ENCODE results near the gene GADD45B.
"Not testable (repeated sequence)": the region's sequence is repeated elsewhere in the genome, so short reads cannot be mapped to it uniquely, and the experiment has no call there.

The GADD45B gene

DNA sequence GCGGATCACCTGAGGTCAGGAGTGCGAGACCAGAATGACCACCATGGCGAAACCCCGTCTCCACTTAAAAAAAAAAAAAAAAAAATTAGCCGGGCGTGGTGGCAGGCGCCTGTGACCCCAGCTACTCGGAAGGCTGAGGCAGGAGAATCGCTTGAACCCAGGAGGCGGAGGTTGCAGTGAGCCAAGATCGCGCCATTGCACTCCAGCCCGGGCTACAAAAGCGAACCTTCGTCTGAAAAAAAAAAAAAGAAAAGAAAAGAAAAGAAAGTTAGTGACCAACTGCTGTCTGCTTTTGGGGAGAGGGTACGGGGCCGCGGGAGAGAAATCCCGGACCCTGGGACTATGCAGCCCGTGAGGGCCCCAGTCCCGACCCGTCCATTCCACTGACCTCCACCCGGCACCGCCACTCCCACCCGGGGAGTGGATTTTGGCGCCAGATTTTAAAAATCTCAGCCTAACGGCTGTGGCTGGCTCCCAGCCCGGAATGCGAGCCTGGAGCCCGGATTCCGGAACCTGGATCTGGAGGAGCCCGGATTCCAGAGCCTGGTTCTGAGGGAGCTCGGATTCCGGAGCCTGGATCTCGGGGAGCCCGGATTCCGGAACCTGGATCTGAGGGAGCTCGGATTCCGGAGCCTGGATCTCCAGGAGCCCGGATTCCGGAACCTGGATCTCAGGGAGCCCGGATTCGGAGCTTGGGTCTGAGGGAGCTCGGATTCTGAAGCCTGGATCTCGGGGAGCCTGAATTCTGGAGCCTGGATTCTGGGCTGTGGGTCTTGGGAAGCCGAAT, 13.1 kb upstream of the GADD45B start (continued):
- TF ChIP-seq, protein P1, sequence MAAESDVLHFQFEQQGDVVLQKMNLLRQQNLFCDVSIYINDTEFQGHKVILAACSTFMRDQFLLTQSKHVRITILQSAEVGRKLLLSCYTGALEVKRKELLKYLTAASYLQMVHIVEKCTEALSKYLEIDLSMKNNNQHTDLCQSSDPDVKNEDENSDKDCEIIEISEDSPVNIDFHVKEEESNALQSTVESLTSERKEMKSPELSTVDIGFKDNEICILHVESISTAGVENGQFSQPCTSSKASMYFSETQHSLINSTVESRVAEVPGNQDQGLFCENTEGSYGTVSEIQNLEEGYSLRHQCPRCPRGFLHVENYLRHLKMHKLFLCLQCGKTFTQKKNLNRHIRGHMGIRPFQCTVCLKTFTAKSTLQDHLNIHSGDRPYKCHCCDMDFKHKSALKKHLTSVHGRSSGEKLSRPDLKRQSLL (tag by site-specific recombination; IDR thresholded peaks at IDR 0.05), result peak; percentile 100

DNA sequence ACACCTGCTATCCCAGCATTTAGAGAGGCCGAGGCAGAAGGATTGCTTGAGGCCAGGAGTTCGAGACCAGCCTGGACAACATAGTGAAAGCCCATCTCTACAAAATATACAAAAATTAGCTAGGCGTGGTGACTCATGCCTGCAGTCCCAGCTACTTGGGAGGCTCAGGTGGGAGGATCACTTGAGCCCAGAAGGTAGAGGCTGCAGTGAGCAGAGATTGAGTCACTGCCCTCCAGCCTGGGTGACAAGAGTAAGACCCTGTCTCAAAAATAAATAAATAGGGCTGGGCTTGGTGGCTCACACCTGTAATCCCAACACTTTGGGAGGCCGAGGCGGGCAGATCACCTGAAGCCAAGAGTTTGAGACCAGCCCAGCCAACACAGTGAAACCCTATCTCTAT, 12.2 kb upstream of the GADD45B start:
- H3K36me3 ChIP-seq (ENCODE audit: control insufficient read depth in 2 of 2, insufficient read depth in 1 of 2, low read length in 2 of 2); H3K27ac ChIP-seq (ENCODE audit: extremely low read depth, low read depth, low read length); H3K9me3 ChIP-seq (ENCODE audit: control insufficient read depth, insufficient read depth, low read depth, low read length); H3K4me1 ChIP-seq (ENCODE audit: control insufficient read depth, insufficient read depth, low read length); H3K4me3 ChIP-seq (ENCODE audit: low read depth, low read length): not testable (repeated sequence)
- CTCF ChIA-PET, result interaction anchor here (0.6 to 3.5 kb wide), 5 partner anchors 10 to 244 kb away, joined by 3 to 13 read pairs (median 5); no protein-coding TSS in a partner anchor
- POLR2A ChIA-PET, result interaction anchor here (0.7 to 5.7 kb wide), 5 partner anchors 10 to 78 kb away, joined by 3 to 62 read pairs (median 4); partner anchors contain the start of gene GADD45B

- TF ChIP-seq PRDM2 (tag by site-specific recombination; IDR thresholded peaks at IDR 0.05; ENCODE audit: borderline replicate concordance) (no peak), ZNF121 (tag by site-specific recombination; IDR thresholded peaks at IDR 0.05) (peak; percentile 38; the same call in 1 of the 2 replicates), ZNF223 (tag by site-specific recombination; IDR thresholded peaks at IDR 0.05) (no peak)
- Histone ChIP-seq H3K4me3 (ENCODE audit: low read depth, low read length) (no peak overlapping the region), H3K9me3 (ENCODE audit: control insufficient read depth, insufficient read depth, low read depth, low read length) (no peaks in the 10 kb centered on the region), H3K27ac (ENCODE audit: extremely low read depth, low read depth, low read length) (no peak overlapping the region), H3K36me3 (ENCODE audit: control insufficient read depth in 2 of 2, insufficient read depth in 1 of 2, low read length in 2 of 2) (no peaks in the 10 kb centered on the region), H3K4me1 (ENCODE audit: control insufficient read depth, insufficient read depth, low read length) (no peaks in the 10 kb centered on the region)
- POLR2A ChIA-PET, result interaction anchor here (2.7 to 5.7 kb wide), 2 partner anchors 12 kb away, joined by 13 to 62 read pairs; partner anchors contain the start of gene GADD45B
- CTCF ChIA-PET, result interaction anchor here (1.1 to 3.5 kb wide), 2 partner anchors 10 to 29 kb away, joined by 3 to 13 read pairs; no protein-coding TSS in a partner anchor
Measured at GRCh38 chr19:2464389-2464788, 11.5 kb upstream of the GADD45B start.

DNA sequence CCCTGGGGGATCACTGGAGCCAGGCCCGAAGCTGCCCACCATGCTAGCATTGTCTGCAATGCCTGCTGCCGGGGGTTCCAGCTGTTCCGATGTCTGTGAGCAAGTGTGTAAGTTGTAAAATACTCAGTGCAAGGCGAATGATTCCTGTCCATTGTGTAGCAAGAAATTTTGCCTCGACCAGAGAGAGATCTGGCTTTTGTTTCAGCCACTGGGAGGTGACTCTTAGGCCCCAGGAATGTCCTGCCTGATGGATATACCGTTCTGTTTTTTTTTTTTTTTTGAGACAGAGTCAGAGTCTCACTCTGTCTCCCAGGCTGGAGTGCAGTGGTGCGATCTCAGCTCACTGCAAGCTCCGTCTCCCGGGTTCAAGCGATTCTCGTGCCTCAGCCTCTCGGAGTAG, 7.3 kb upstream of the GADD45B start:
- ChIA-PET POLR2A (interaction anchor here (0.6 to 3.1 kb wide), 6 partner anchors 9 to 314 kb away, joined by 3 to 11 read pairs (median 4); no protein-coding TSS in a partner anchor), CTCF (interaction anchor here (1.9 to 3.0 kb wide), 3 partner anchors 142 to 168 kb away, joined by 9 to 16 read pairs (median 12); no protein-coding TSS in a partner anchor)
- no peaks in the 10 kb centered on the region for H3K9me3 ChIP-seq (ENCODE audit: control insufficient read depth, insufficient read depth, low read depth, low read length)
- no peak overlapping the region for H3K27ac ChIP-seq (ENCODE audit: extremely low read depth, low read depth, low read length)
- no peaks in the 10 kb centered on the region for H3K4me1 ChIP-seq (ENCODE audit: control insufficient read depth, insufficient read depth, low read length)
- no peak for TF ChIP-seq ZNF664 (tag by site-specific recombination; IDR thresholded peaks at IDR 0.05)
- no peaks in the 10 kb centered on the region for H3K36me3 ChIP-seq (ENCODE audit: control insufficient read depth in 2 of 2, insufficient read depth in 1 of 2, low read length in 2 of 2)
- no peak overlapping the region for H3K4me3 ChIP-seq (ENCODE audit: low read depth, low read length)

Measured in HEK293 (cell line).